ENCODE data around the gene WDR31. TPM values are rescaled to one million over a fixed set of nuclear protein-coding genes. Genes with fewer than 3 reads are reported as not detected.

WDR31 gene
- total RNA-seq, 2 donors from 2014 or later = 2.3 to 4.6 TPM

GRCh38 chr9:113349066-113349444 lies 9.0 kb upstream of the WDR31 start:
- TF ChIP-seq CTCF (IDR thresholded peaks at IDR 0.05) = no peak
- no peak for DNase-seq (ENCODE audit: low spot score)
- Histone ChIP-seq H3K4me3 (peak overlapping the region in 1 of 2 donors; percentile 59), H3K36me3 (no peaks in the 10 kb centered on the region), H3K27ac (no peak overlapping the region), H3K27me3 (no peaks in the 10 kb centered on the region), H3K4me1 (peaks cover 0 to 11% of the 10 kb centered on the region in 2 donors), H3K9me3 (no peaks in the 10 kb centered on the region)

- no peak for TF ChIP-seq CTCF (IDR thresholded peaks at IDR 0.05)
- H3K27ac ChIP-seq = no peak overlapping the region
- no peaks in the 10 kb centered on the region for H3K36me3 ChIP-seq
- DNase-seq (ENCODE audit: low spot score) = no peak
- H3K4me3 ChIP-seq = no peak overlapping the region
- H3K9me3 ChIP-seq = no peaks in the 10 kb centered on the region
- H3K4me1 ChIP-seq = peaks cover 0 to 11% of the 10 kb centered on the region in 2 donors
- H3K27me3 ChIP-seq = no peaks in the 10 kb centered on the region
Measured at GRCh38 chr9:113348437-113348836, 8.4 kb upstream of the WDR31 start.

GRCh38 chr9:113345671-113346070 lies 5.6 kb upstream of the WDR31 start:
- Histone ChIP-seq H3K4me3 (no peak overlapping the region), H3K9me3 (no peaks in the 10 kb centered on the region), H3K36me3 (no peaks in the 10 kb centered on the region), H3K27ac (peak overlapping the region in 1 of 2 donors; percentile 84), H3K4me1 (peaks cover 0 to 13% of the 10 kb centered on the region in 2 donors), H3K27me3 (no peaks in the 10 kb centered on the region)
- no peak for TF ChIP-seq CTCF (IDR thresholded peaks at IDR 0.05)
- no peak for DNase-seq (ENCODE audit: low spot score)

- Histone ChIP-seq H3K4me1 (peaks cover 0 to 12% of the 10 kb centered on the region in 2 donors), H3K9me3 (no peaks in the 10 kb centered on the region), H3K27me3 (no peaks in the 10 kb centered on the region), H3K27ac (peak overlapping the region; percentile 76 to 84), H3K4me3 (no peak overlapping the region), H3K36me3 (no peaks in the 10 kb centered on the region)
- no peak for TF ChIP-seq CTCF (IDR thresholded peaks at IDR 0.05)
- no peak for DNase-seq (ENCODE audit: low spot score)
Measured at GRCh38 chr9:113345190-113345589, 5.1 kb upstream of the WDR31 start.

- Histone ChIP-seq H3K27ac (peak overlapping the region; percentile 76 to 84), H3K9me3 (no peaks in the 10 kb centered on the region), H3K4me3 (no peak overlapping the region), H3K4me1 (peaks cover 0 to 16% of the 10 kb centered on the region in 2 donors), H3K36me3 (no peaks in the 10 kb centered on the region), H3K27me3 (no peaks in the 10 kb centered on the region)
- TF ChIP-seq CTCF (IDR thresholded peaks at IDR 0.05) = no peak
- DNase-seq (ENCODE audit: low spot score) = peak; percentile 92
Measured at GRCh38 chr9:113343732-113344231, 3.7 kb upstream of the WDR31 start.

Measured in right atrium auricular region (tissue), 2 donors.